H1 (cell line): ENCODE measurements around the gene NHSL2. TPM values are rescaled to one million over a fixed set of nuclear protein-coding genes. Genes with fewer than 3 reads are reported as not detected.

Experiments used
- CEBPB ChIP-seq: IDR thresholded peaks from 2 replicates; pipeline ENCODE4 v1.6.1; 2012; ENCODE audit warnings: low read depth, low read length
- POLR2AphosphoS5 ChIP-seq: IDR thresholded peaks from 2 replicates; pipeline ENCODE4 v1.6.1; 2011; ENCODE audit warnings: low read depth, low read length
- TCF12 ChIP-seq: IDR thresholded peaks from 2 replicates; pipeline ENCODE4 v1.6.1; 2011; ENCODE audit warnings: low read depth, mild to moderate bottlenecking, low read length
- polyA plus RNA-seq, 7 experiments: library from polyadenylated mRNA; depleted of rRNA in 3 of 7; stranded (reverse) in 5 of 7; unstranded in 2 of 7; fragments of >200 nt in 5 of 7; fragments of 200-250 nt in 2 of 7; gene quantifications; 1 replicate in 5 of 7; 2 replicates in 1 of 7; 4 replicates in 1 of 7; pipeline versions ENCODE4 v1.2.1 to v1.2.3, GENCODE V29; 2011 to 2013; ENCODE audit warnings: missing spikeins in 2 of 7, mixed read lengths in 2 of 7
- total RNA-seq: library from RNA; stranded (reverse); fragmentation: NEBNext Ultra II Directional; extraction: Animal tissue kit (Norgen Biotek cat#: 25700); gene quantifications from 2 replicates; pipeline ENCODE4 v1.2.1, GENCODE V29; 2021

The NHSL2 gene
- total and polyA plus RNA-seq, 2 of the 8 experiments (the other 6 are each of a cell fraction or from before 2014, with no cell fraction given), result 3.7 to 7.2 TPM

GRCh38 chrX:72029483-72030411 is 119.1 kb downstream of the NHSL2 start (continued):
- no peak for TF ChIP-seq CEBPB
- no peak for TF ChIP-seq POLR2AphosphoS5
- no peak for TF ChIP-seq TCF12
